Fibroblast of lung (primary cell): ENCODE data around the gene AVPR1B. TPM values are rescaled to one million over a fixed set of nuclear protein-coding genes. Genes with fewer than 3 reads are reported as not detected.

ENCODE experiments used
- DNase-seq, 2 donors: peaks; one replicate each; pipeline versions ENCODE4 v3.0.0 to v3.0.0-alpha.2; 2010; ENCODE audit warnings: low read depth in 2 of 2
- H2AFZ ChIP-seq: 2 replicates; pipeline ENCODE4 v1.5.1; 2012; ENCODE audit warnings: low read length, control low read depth, inconsistent platforms
- H3K27ac ChIP-seq: 2 replicates; pipeline ENCODE4 v1.5.1; 2011; ENCODE audit warnings: low read length, control low read depth; ENCODE audit not compliant: insufficient read depth
- H3K27me3 ChIP-seq: 2 replicates; pipeline ENCODE4 v1.5.1; 2011; ENCODE audit warnings: mild to moderate bottlenecking, low read length; ENCODE audit not compliant: control insufficient read depth, insufficient read depth
- H3K36me3 ChIP-seq: 2 replicates; pipeline ENCODE4 v1.5.1; 2011; ENCODE audit warnings: low read length; ENCODE audit not compliant: control insufficient read depth, insufficient read depth
- H3K4me1 ChIP-seq: 2 replicates; pipeline ENCODE4 v1.5.1; 2011; ENCODE audit warnings: low read length; ENCODE audit not compliant: control insufficient read depth, insufficient read depth; ENCODE audit errors: extremely low read depth
- H3K4me2 ChIP-seq: 2 replicates; pipeline ENCODE4 v1.5.1; 2011; ENCODE audit warnings: low read length, control low read depth; ENCODE audit not compliant: insufficient read depth; ENCODE audit errors: extremely low read depth
- H3K4me3 ChIP-seq, 4 experiments: fragments of 200-600 bp in 1 of 4; sonication (generic) in 1 of 4; replicated peaks in 1 of 4; 2 replicates each; pipeline ENCODE4 v1.5.1; 2011 to 2016; ENCODE audit warnings: low read length in 4 of 4, low read depth in 3 of 4, mild to moderate bottlenecking in 3 of 4, control low read depth in 2 of 4, inconsistent platforms in 1 of 4, mixed read lengths in 1 of 4; ENCODE audit not compliant: insufficient read depth in 1 of 4; ENCODE audit errors: control extremely low read depth in 1 of 4
- H3K79me2 ChIP-seq: 2 replicates; pipeline ENCODE4 v1.5.1; 2012; ENCODE audit warnings: mild to moderate bottlenecking, low read length, inconsistent platforms; ENCODE audit not compliant: control insufficient read depth, insufficient read depth
- H3K9ac ChIP-seq: 2 replicates; pipeline ENCODE4 v1.5.1; 2011; ENCODE audit warnings: mild to moderate bottlenecking, low read length, control low read depth; ENCODE audit not compliant: insufficient read depth
- H3K9me3 ChIP-seq: 2 replicates; pipeline ENCODE4 v1.5.1; 2012; ENCODE audit warnings: low read depth, low read length; ENCODE audit not compliant: control insufficient read depth, insufficient read depth
- H4K20me1 ChIP-seq: 2 replicates; pipeline ENCODE4 v1.5.1; 2011; ENCODE audit warnings: low read length; ENCODE audit not compliant: control insufficient read depth, insufficient read depth; ENCODE audit errors: extremely low read depth
- EZH2 ChIP-seq: IDR thresholded peaks from 2 replicates; pipeline ENCODE4 v1.5.1; 2012; ENCODE audit warnings: low read length, control low read depth, mild to moderate bottlenecking; ENCODE audit errors: missing control alignments
- polyA plus RNA-seq, 2 donors: library from polyadenylated mRNA; depleted of rRNA in 1 of 2; stranded (reverse) in 1 of 2; unstranded in 1 of 2; fragments of >200 nt; gene quantifications; 2 replicates each; pipeline ENCODE4 v1.2.1, GENCODE V29; 2011 to 2012; ENCODE audit warnings: missing spikeins in 1 of 2
- total RNA-seq: library from RNA; depleted of rRNA; stranded (reverse); fragments of >200 nt; gene quantifications from 2 replicates; pipeline ENCODE4 v1.2.1, GENCODE V29; 2014
- TF ChIP-seq, protein P1 (sequence below), 2 donors: IDR thresholded peaks in 1 of 2; conservative IDR thresholded peaks in 1 of 2; 1 replicate in 1 of 2; 2 replicates in 1 of 2; pipeline ENCODE4 v1.5.1; 2011 to 2012; ENCODE audit warnings: low read length in 2 of 2, control low read depth in 1 of 2, inconsistent platforms in 1 of 2, low read depth in 1 of 2, mild to moderate bottlenecking in 1 of 2

Gene AVPR1B
- total and polyA plus RNA-seq, 2 donors (not counting 1 experiment from before 2014, with no cell fraction given), result not detected

DNA sequence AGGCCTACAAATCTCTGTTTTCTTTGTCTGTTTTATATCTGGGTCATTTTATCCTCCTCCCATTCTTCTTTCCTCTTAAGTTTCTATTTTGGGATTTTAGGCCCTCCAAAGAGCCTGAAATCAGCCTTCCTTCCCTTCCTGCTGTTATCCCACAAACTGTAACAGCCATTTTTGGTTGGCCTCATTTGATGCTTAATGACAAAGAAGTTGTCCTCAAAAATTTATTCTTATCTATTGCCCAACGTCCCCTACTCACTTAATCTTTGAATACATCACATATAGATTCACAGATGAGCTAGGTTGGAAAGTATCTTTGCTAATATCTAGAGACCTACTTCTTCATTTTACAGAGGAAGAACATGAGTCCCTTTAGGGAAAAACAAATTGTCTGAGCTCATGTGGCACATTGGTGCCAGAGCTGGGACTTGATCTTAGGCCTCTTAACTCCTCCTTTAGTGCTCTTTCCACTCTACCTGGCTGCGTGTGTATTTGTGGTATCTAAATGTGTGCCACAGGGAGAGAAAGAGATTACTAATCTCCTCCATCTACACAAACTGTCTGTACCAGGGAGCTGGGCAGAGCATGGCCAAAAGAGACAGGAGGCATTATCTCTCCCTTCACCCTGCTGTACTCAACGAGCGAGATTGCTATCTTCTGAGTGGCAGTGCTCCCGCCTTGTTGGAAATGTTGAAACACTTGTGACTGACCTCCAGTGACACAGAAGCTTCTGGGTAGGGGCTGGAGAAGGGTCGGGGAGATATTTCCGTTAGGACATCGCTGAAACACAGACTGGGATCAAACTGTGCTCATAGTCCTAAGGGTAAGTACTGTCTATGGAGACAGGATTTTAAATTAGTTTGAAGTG lies 34.1 kb downstream of the AVPR1B start:
- no peak overlapping the region for H3K27ac ChIP-seq
- no peak overlapping the region for H3K4me3 ChIP-seq
- no peaks in the 10 kb centered on the region for H3K79me2 ChIP-seq
- H3K4me2 ChIP-seq, result no peak overlapping the region
- no peak overlapping the region for H3K9ac ChIP-seq
- H3K4me1 ChIP-seq, result no peaks in the 10 kb centered on the region
- no peak for TF ChIP-seq EZH2
- TF ChIP-seq, protein P1, sequence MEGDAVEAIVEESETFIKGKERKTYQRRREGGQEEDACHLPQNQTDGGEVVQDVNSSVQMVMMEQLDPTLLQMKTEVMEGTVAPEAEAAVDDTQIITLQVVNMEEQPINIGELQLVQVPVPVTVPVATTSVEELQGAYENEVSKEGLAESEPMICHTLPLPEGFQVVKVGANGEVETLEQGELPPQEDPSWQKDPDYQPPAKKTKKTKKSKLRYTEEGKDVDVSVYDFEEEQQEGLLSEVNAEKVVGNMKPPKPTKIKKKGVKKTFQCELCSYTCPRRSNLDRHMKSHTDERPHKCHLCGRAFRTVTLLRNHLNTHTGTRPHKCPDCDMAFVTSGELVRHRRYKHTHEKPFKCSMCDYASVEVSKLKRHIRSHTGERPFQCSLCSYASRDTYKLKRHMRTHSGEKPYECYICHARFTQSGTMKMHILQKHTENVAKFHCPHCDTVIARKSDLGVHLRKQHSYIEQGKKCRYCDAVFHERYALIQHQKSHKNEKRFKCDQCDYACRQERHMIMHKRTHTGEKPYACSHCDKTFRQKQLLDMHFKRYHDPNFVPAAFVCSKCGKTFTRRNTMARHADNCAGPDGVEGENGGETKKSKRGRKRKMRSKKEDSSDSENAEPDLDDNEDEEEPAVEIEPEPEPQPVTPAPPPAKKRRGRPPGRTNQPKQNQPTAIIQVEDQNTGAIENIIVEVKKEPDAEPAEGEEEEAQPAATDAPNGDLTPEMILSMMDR (conservative IDR thresholded peaks at IDR 0.05 in 1 of 2, IDR thresholded peaks at IDR 0.05 in 1 of 2; ENCODE audit: low read depth in 1 of 2, low read length in 2 of 2), result no peak
- no peaks in the 10 kb centered on the region for H3K36me3 ChIP-seq
- H4K20me1 ChIP-seq, result no peaks in the 10 kb centered on the region
- no peak for DNase-seq
- no peak overlapping the region for H2AFZ ChIP-seq
- peaks cover 22% of the 10 kb centered on the region for H3K27me3 ChIP-seq
- H3K9me3 ChIP-seq, result no peaks in the 10 kb centered on the region

DNA sequence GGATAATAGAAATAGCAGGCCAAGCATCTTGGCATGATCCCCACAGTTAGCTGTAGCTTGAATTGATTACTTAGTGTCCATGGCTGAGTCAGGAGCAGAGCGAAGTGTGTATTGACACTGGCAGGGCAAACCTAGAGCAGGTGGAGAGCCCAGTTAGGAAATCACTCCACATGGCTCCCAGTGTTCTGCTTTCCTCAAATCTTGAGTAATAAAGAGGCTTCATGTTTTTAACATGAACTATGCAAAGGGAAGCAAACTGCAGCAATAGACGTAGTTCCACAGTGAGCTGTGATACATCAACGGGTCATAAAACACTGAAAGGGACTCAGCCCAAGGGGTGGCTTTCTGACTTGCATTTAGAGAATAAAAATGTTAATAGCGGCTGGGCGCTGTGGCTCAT lies 35.3 kb downstream of the AVPR1B start:
- Histone ChIP-seq H3K36me3 (no peaks in the 10 kb centered on the region), H2AFZ (no peak overlapping the region), H3K4me2 (no peak overlapping the region), H3K79me2 (no peaks in the 10 kb centered on the region), H4K20me1 (no peaks in the 10 kb centered on the region), H3K4me3 (no peak overlapping the region), H3K4me1 (no peaks in the 10 kb centered on the region), H3K9ac (no peak overlapping the region), H3K27ac (no peak overlapping the region), H3K27me3 (peaks cover 20% of the 10 kb centered on the region), H3K9me3 (no peaks in the 10 kb centered on the region)
- TF ChIP-seq, protein P1 (conservative IDR thresholded peaks at IDR 0.05 in 1 of 2, IDR thresholded peaks at IDR 0.05 in 1 of 2; ENCODE audit: low read depth in 1 of 2, low read length in 2 of 2), result no peak
- no peak for TF ChIP-seq EZH2
- no peak for DNase-seq

DNA sequence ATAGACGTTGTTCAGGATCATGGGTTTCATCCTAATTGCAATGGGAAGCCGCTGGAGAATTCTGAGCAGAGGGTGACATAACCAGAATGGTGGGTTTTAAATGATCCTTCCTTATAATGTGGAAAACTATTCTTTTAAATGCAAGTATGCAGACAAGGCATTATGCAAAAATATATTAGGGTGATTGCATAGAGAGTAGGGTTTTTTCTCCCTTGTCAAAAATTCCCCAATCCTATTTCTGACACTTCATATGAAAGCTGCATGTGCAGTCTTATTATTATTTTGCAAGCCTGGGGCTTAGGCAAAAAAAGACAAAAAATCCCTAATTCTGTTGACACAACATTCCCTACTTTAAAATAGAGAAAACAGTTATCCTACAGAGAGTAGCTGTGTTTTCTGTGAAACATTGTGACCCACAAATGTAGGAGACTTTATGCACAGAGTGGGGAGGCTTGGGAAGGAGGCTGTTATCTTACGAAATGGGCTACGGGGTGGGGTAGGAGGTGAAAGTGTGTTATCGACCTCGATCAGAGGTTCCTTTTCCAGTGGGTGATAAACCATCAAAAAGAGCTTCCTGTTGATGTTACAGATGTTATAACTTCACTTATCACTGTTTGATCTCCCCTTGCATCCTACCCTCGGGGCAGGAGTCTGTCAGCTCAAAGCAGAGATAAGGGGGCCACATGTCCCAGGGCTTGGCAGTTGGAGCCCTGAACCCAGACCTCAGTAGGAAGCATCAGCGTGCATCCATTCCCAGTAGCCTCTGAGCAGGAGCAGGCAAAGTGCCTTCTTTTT lies 37.0 kb downstream of the AVPR1B start:
- DNase-seq, result no peak
- Histone ChIP-seq H3K4me2 (no peak overlapping the region), H3K27me3 (peaks cover 21% of the 10 kb centered on the region), H2AFZ (no peak overlapping the region), H3K4me1 (no peaks in the 10 kb centered on the region), H3K36me3 (no peaks in the 10 kb centered on the region), H4K20me1 (no peaks in the 10 kb centered on the region), H3K4me3 (no peak overlapping the region), H3K9ac (no peak overlapping the region), H3K79me2 (no peaks in the 10 kb centered on the region), H3K9me3 (no peaks in the 10 kb centered on the region), H3K27ac (no peak overlapping the region)
- TF ChIP-seq, protein P1 (conservative IDR thresholded peaks at IDR 0.05 in 1 of 2, IDR thresholded peaks at IDR 0.05 in 1 of 2; ENCODE audit: low read depth in 1 of 2, low read length in 2 of 2), result no peak
- no peak for TF ChIP-seq EZH2
